T-helper 17 cell (primary cell): ENCODE results near the gene DHRS1. TPM values are rescaled to one million over a fixed set of nuclear protein-coding genes. Genes with fewer than 3 reads are reported as not detected.
A peak's percentile ranks its signal among the peaks of the same experiment; 100 is the strongest.

Source experiments
- ATAC-seq: fragments of 150-1000 bp; cut with Tn5 transposase; 2 replicates; pipeline ENCODE4 v1.10.0; 2021; ENCODE audit warnings: mild to moderate bottlenecking, moderate library complexity
- DNase-seq, 3 donors: peaks; one replicate each; pipeline versions ENCODE4 v3.0.0 to v3.0.0-alpha.2; 2020 to 2021
- H3K9me3 ChIP-seq: one replicate; pipeline ENCODE4 v1.7.0; 2013; ENCODE audit warnings: low read length, mild to moderate bottlenecking; ENCODE audit not compliant: control insufficient read depth, poor library complexity, severe bottlenecking
- H3K27ac Mint-ChIP-seq: one replicate; pipeline ENCODE4 v1.8.0; 2022; ENCODE audit warnings: mild to moderate bottlenecking, moderate library complexity, mixed read lengths
- H3K27me3 Mint-ChIP-seq: one replicate; pipeline ENCODE4 v1.8.0; 2022; ENCODE audit warnings: mixed read lengths
- H3K36me3 Mint-ChIP-seq: one replicate; pipeline ENCODE4 v1.8.0; 2022; ENCODE audit warnings: low read depth, mixed read lengths
- H3K4me1 Mint-ChIP-seq: one replicate; pipeline ENCODE4 v1.8.0; 2022; ENCODE audit warnings: mild to moderate bottlenecking, mixed read lengths
- H3K4me3 Mint-ChIP-seq: one replicate; pipeline ENCODE4 v1.8.0; 2022; ENCODE audit warnings: mild to moderate bottlenecking, moderate library complexity, mixed read lengths
- total RNA-seq, 4 donors: library from RNA in 2 of 4; stranded (reverse) in 2 of 4; gene quantifications; one replicate each; pipeline ENCODE4 v1.2.3 and lab custom pipeline; 2022 to 2026

Gene DHRS1
- total RNA-seq, 2 donors from 2014 or later = 24.0 to 27.0 TPM

- peaks cover 30% of the 10 kb centered on the region for H3K4me1 Mint-ChIP-seq
These were observed 3.0 kb downstream of the DHRS1 start for GRCh38 chr14:24296341-24297157.

GRCh38 chr14:24293525-24293924 lies 6.1 kb downstream of the DHRS1 start:
- peaks cover 14% of the 10 kb centered on the region for H3K36me3 Mint-ChIP-seq

More at GRCh38 chr14:24296341-24297157, 3.0 kb downstream of the DHRS1 start:
- H3K27ac Mint-ChIP-seq = peak overlapping the region; percentile 95
- peaks cover 14% of the 10 kb centered on the region for H3K36me3 Mint-ChIP-seq
- DNase-seq (peak; percentile 35 to 52 (median 51)), ATAC-seq (peak; percentile 77)
- H3K4me3 Mint-ChIP-seq = peak overlapping the region; percentile 28
- H3K27me3 Mint-ChIP-seq = no peaks in the 10 kb centered on the region
- no peaks in the 10 kb centered on the region for H3K9me3 ChIP-seq

GRCh38 chr14:24292118-24292807 lies 7.3 kb downstream of the DHRS1 start:
- DNase-seq = no peak
- H3K4me1 Mint-ChIP-seq = peaks cover 23% of the 10 kb centered on the region
- ATAC-seq = no peak
- peaks cover 9% of the 10 kb centered on the region for H3K36me3 Mint-ChIP-seq
- H3K27ac Mint-ChIP-seq = no peak overlapping the region
- H3K4me3 Mint-ChIP-seq = no peak overlapping the region
- H3K9me3 ChIP-seq = no peaks in the 10 kb centered on the region
- H3K27me3 Mint-ChIP-seq = no peaks in the 10 kb centered on the region

More at GRCh38 chr14:24293525-24293924, 6.1 kb downstream of the DHRS1 start:
- Mint-ChIP-seq H3K4me1 (peaks cover 25% of the 10 kb centered on the region), H3K4me3 (no peak overlapping the region), H3K27ac (no peak overlapping the region), H3K27me3 (no peaks in the 10 kb centered on the region)
- no peaks in the 10 kb centered on the region for H3K9me3 ChIP-seq
- ATAC-seq (no peak), DNase-seq (no peak)

- Mint-ChIP-seq H3K4me1 (peaks cover 16% of the 10 kb centered on the region), H3K36me3 (peaks cover 6% of the 10 kb centered on the region), H3K27me3 (no peaks in the 10 kb centered on the region), H3K4me3 (no peak overlapping the region), H3K27ac (peak overlapping the region; percentile 63)
- DNase-seq (no peak), ATAC-seq (no peak)
- no peaks in the 10 kb centered on the region for H3K9me3 ChIP-seq
These were observed 8.0 kb downstream of the DHRS1 start for GRCh38 chr14:24291446-24292117.

- peak overlapping the region; percentile 63 for H3K27ac Mint-ChIP-seq
- H3K36me3 Mint-ChIP-seq = peaks cover 4% of the 10 kb centered on the region
- ATAC-seq (no peak), DNase-seq (no peak)
- H3K4me3 Mint-ChIP-seq = no peak overlapping the region
- no peaks in the 10 kb centered on the region for H3K9me3 ChIP-seq
- H3K27me3 Mint-ChIP-seq = no peaks in the 10 kb centered on the region
- peaks cover 11% of the 10 kb centered on the region for H3K4me1 Mint-ChIP-seq
These were observed 8.8 kb downstream of the DHRS1 start for GRCh38 chr14:24290746-24291145.

- no peaks in the 10 kb centered on the region for H3K27me3 Mint-ChIP-seq
- no peak for DNase-seq
- H3K4me3 Mint-ChIP-seq = no peak overlapping the region
- peaks cover 11% of the 10 kb centered on the region for H3K4me1 Mint-ChIP-seq
- ATAC-seq = peak; percentile 95
- H3K36me3 Mint-ChIP-seq = peaks cover 4% of the 10 kb centered on the region
- H3K9me3 ChIP-seq = no peaks in the 10 kb centered on the region
- H3K27ac Mint-ChIP-seq = peak overlapping the region; percentile 63
These were observed 9.8 kb downstream of the DHRS1 start for GRCh38 chr14:24289649-24290280.

GRCh38 chr14:24286996-24287395 lies 12.6 kb downstream of the DHRS1 start:
- no peaks in the 10 kb centered on the region for H3K9me3 ChIP-seq
- no peak for DNase-seq
- Mint-ChIP-seq H3K27me3 (no peaks in the 10 kb centered on the region), H3K4me3 (no peak overlapping the region), H3K4me1 (peaks cover 12% of the 10 kb centered on the region), H3K36me3 (peaks cover under 1% of the 10 kb centered on the region), H3K27ac (no peak overlapping the region)
- ATAC-seq = no peak

GRCh38 chr14:24285351-24285750 lies 14.2 kb downstream of the DHRS1 start:
- Mint-ChIP-seq H3K4me3 (no peak overlapping the region), H3K4me1 (peaks cover 14% of the 10 kb centered on the region), H3K27ac (no peak overlapping the region), H3K27me3 (no peaks in the 10 kb centered on the region), H3K36me3 (no peaks in the 10 kb centered on the region)
- ATAC-seq = no peak
- no peaks in the 10 kb centered on the region for H3K9me3 ChIP-seq
- no peak for DNase-seq

- DNase-seq = no peak
- H3K36me3 Mint-ChIP-seq = no peaks in the 10 kb centered on the region
- no peaks in the 10 kb centered on the region for H3K27me3 Mint-ChIP-seq
- peaks cover 17% of the 10 kb centered on the region for H3K4me1 Mint-ChIP-seq
- no peak for ATAC-seq
- H3K27ac Mint-ChIP-seq = no peak overlapping the region
- no peak overlapping the region for H3K4me3 Mint-ChIP-seq
- H3K9me3 ChIP-seq = no peaks in the 10 kb centered on the region
These were observed 15.0 kb downstream of the DHRS1 start for GRCh38 chr14:24284501-24285035.

- H3K4me3 Mint-ChIP-seq = no peak overlapping the region
These were observed 15.7 kb downstream of the DHRS1 start for GRCh38 chr14:24283796-24284460.

GRCh38 chr14:24282736-24283135 lies 16.8 kb downstream of the DHRS1 start:
- H3K4me1 Mint-ChIP-seq = peaks cover 32% of the 10 kb centered on the region
- no peaks in the 10 kb centered on the region for H3K27me3 Mint-ChIP-seq
- DNase-seq = no peak
- no peak overlapping the region for H3K4me3 Mint-ChIP-seq
- ATAC-seq = no peak
- H3K36me3 Mint-ChIP-seq = no peaks in the 10 kb centered on the region
- no peaks in the 10 kb centered on the region for H3K9me3 ChIP-seq
- no peak overlapping the region for H3K27ac Mint-ChIP-seq

More at GRCh38 chr14:24283796-24284460, 15.7 kb downstream of the DHRS1 start:
- no peak for DNase-seq
- H3K36me3 Mint-ChIP-seq = no peaks in the 10 kb centered on the region
- H3K9me3 ChIP-seq = no peaks in the 10 kb centered on the region
- no peak for ATAC-seq
- peaks cover 22% of the 10 kb centered on the region for H3K4me1 Mint-ChIP-seq
- no peaks in the 10 kb centered on the region for H3K27me3 Mint-ChIP-seq
- H3K27ac Mint-ChIP-seq = peak overlapping the region; percentile 19

GRCh38 chr14:24281636-24282035 lies 17.9 kb downstream of the DHRS1 start:
- H3K9me3 ChIP-seq = no peaks in the 10 kb centered on the region
- Mint-ChIP-seq H3K27me3 (no peaks in the 10 kb centered on the region), H3K27ac (peak overlapping the region; percentile 96), H3K4me1 (peaks cover 35% of the 10 kb centered on the region), H3K4me3 (no peak overlapping the region), H3K36me3 (no peaks in the 10 kb centered on the region)
- ATAC-seq (no peak), DNase-seq (no peak)
